CD14-positive monocyte (primary cell): ENCODE data around the gene MASP1. TPM values are rescaled to one million over a fixed set of nuclear protein-coding genes. Genes with fewer than 3 reads are reported as not detected.
"Not testable (repeated sequence)": the region's sequence is repeated elsewhere in the genome, so short reads cannot be mapped to it uniquely, and the experiment has no call there.

Experiments used
- DNase-seq, 3 donors: peaks; one replicate each; pipeline ENCODE4 v3.0.0-alpha.2; 2011 to 2022
- H2AFZ ChIP-seq: 2 replicates; pipeline ENCODE4 v1.6.0; 2012; ENCODE audit warnings: mild to moderate bottlenecking, low read depth, low read length, inconsistent platforms; ENCODE audit not compliant: insufficient read depth, poor library complexity, severe bottlenecking
- H3K27ac ChIP-seq, 2 donors: 1 replicate in 1 of 2; 2 replicates in 1 of 2; pipeline ENCODE4 v1.5.1; 2012 to 2013; ENCODE audit warnings: low read length in 2 of 2, control low read depth in 1 of 2, inconsistent platforms in 1 of 2, low read depth in 1 of 2, mild to moderate bottlenecking in 1 of 2
- H3K27me3 ChIP-seq, 2 donors: one replicate each; pipeline versions ENCODE4 v1.6.0 to v1.6.1; 2011 to 2013; ENCODE audit warnings: low read length in 2 of 2; ENCODE audit not compliant: control insufficient read depth in 2 of 2, insufficient read depth in 2 of 2
- H3K36me3 ChIP-seq, 2 donors: replicated peaks in 1 of 2; 1 replicate in 1 of 2; 2 replicates in 1 of 2; pipeline versions ENCODE4 v1.5.1 to v1.6.1; 2012 to 2013; ENCODE audit warnings: low read length in 2 of 2, control low read depth in 1 of 2, inconsistent platforms in 1 of 2, mild to moderate bottlenecking in 1 of 2; ENCODE audit not compliant: insufficient read depth in 2 of 2, control insufficient read depth in 1 of 2
- H3K4me1 ChIP-seq, 2 donors: 1 replicate in 1 of 2; 2 replicates in 1 of 2; pipeline versions ENCODE4 v1.5.1 to v1.6.1; 2012 to 2013; ENCODE audit warnings: low read length in 2 of 2, control low read depth in 1 of 2, inconsistent platforms in 1 of 2, mild to moderate bottlenecking in 1 of 2, moderate library complexity in 1 of 2; ENCODE audit not compliant: insufficient read depth in 2 of 2, control insufficient read depth in 1 of 2
- H3K4me2 ChIP-seq: replicated peaks from 2 replicates; pipeline ENCODE3; 2012; ENCODE audit warnings: low read length, moderate library complexity, mild to moderate bottlenecking; ENCODE audit not compliant: poor library complexity, severe bottlenecking; ENCODE audit errors: extremely low read depth
- H3K4me3 ChIP-seq, 3 experiments: fragments of 200-600 bp in 1 of 3; sonication (generic) in 1 of 3; replicated peaks in 1 of 3; 1 replicate in 2 of 3; 2 replicates in 1 of 3; pipeline ENCODE4 v1.5.1; 2011 to 2013; ENCODE audit warnings: low read length in 3 of 3, mild to moderate bottlenecking in 3 of 3, control low read depth in 2 of 3, low read depth in 2 of 3, inconsistent platforms in 1 of 3, moderate library complexity in 1 of 3
- H3K79me2 ChIP-seq: 2 replicates; pipeline ENCODE4 v1.6.0; 2012; ENCODE audit warnings: mild to moderate bottlenecking, control low read depth, inconsistent platforms, low read length, moderate library complexity; ENCODE audit not compliant: insufficient read depth
- H3K9ac ChIP-seq: 2 replicates; pipeline ENCODE4 v1.6.0; 2017; ENCODE audit warnings: low read length, mild to moderate bottlenecking; ENCODE audit not compliant: insufficient read depth, poor library complexity, severe bottlenecking
- H3K9me3 ChIP-seq, 2 donors: replicated peaks in 1 of 2; 1 replicate in 1 of 2; 2 replicates in 1 of 2; pipeline versions ENCODE4 v1.5.1 to v1.6.1; 2012 to 2013; ENCODE audit warnings: low read length in 2 of 2, control low read depth in 1 of 2; ENCODE audit not compliant: control insufficient read depth in 1 of 2, insufficient read depth in 1 of 2
- H4K20me1 ChIP-seq: 2 replicates; pipeline ENCODE4 v1.6.0; 2012; ENCODE audit warnings: mild to moderate bottlenecking, low read length, control low read depth, moderate library complexity; ENCODE audit not compliant: insufficient read depth
- H3K27ac Mint-ChIP-seq, 7 donors: one replicate each; pipeline ENCODE4 v1.8.0; 2020; ENCODE audit warnings: mild to moderate bottlenecking in 7 of 7, mixed read lengths in 7 of 7, moderate library complexity in 6 of 7, inconsistent platforms in 2 of 7
- H3K27me3 Mint-ChIP-seq, 3 donors: one replicate each; pipeline ENCODE4 v1.8.0; 2021 to 2022; ENCODE audit warnings: low read depth in 3 of 3, mild to moderate bottlenecking in 3 of 3, mixed read lengths in 3 of 3, moderate library complexity in 3 of 3, inconsistent platforms in 1 of 3
- H3K36me3 Mint-ChIP-seq, 2 donors: one replicate each; pipeline ENCODE4 v1.8.0; 2020; ENCODE audit warnings: mixed read lengths in 2 of 2, inconsistent platforms in 1 of 2, mild to moderate bottlenecking in 1 of 2
- H3K4me1 Mint-ChIP-seq: one replicate; pipeline ENCODE4 v1.8.0; 2020; ENCODE audit warnings: mild to moderate bottlenecking, mixed read lengths
- H3K4me3 Mint-ChIP-seq, 2 donors: one replicate each; pipeline ENCODE4 v1.8.0; 2020; ENCODE audit warnings: mild to moderate bottlenecking in 2 of 2, mixed read lengths in 2 of 2, moderate library complexity in 1 of 2
- H3K9me3 Mint-ChIP-seq, 7 donors: one replicate each; pipeline ENCODE4 v1.8.0; 2020 to 2022; ENCODE audit warnings: mixed read lengths in 7 of 7, mild to moderate bottlenecking in 6 of 7, moderate library complexity in 6 of 7, inconsistent platforms in 2 of 7
- WGBS: methylation state at CpG from one replicate; pipeline ENCODE4 v1.1.5; 2013; ENCODE audit warnings: missing lambda C conversion rate; ENCODE audit not compliant: insufficient coverage; 5-methylcytosine and 5-hydroxymethylcytosine counted together
- intact Hi-C, 2 donors: fragments of 100-400 bp; cut with micrococcal nuclease; formaldehyde crosslinking; loops; one replicate each; pipeline versions ENCODE4 v1.15.0 to v1.15.1; 2023
- polyA plus RNA-seq, 3 donors: library from polyadenylated mRNA; depleted of rRNA in 1 of 3; unstranded in 2 of 3; stranded (reverse) in 1 of 3; fragments of 300-500 nt in 2 of 3; fragments of >200 nt in 1 of 3; fragmentation: Illumina TruSeq in 2 of 3; gene quantifications; 1 replicate in 2 of 3; 2 replicates in 1 of 3; pipeline ENCODE4 v1.2.3, GENCODE V29; 2012 to 2021
- TF ChIP-seq, protein P1 (sequence below): fragments of 200-600 bp; IDR thresholded peaks from one replicate; pipeline ENCODE4 v1.8.0; 2022; ENCODE audit warnings: antibody characterized with exemption, mild to moderate bottlenecking

MASP1 gene
- polyA plus RNA-seq, 3 donors, result not detected

GRCh38 chr3:187207062-187207461 lies 84.5 kb downstream of the MASP1 start:
- Mint-ChIP-seq H3K27me3 (peaks cover 2 to 7% (median 6%) of the 10 kb centered on the region in 3 donors), H3K4me3 (no peak overlapping the region), H3K36me3 (no peaks in the 10 kb centered on the region), H3K27ac (no peak overlapping the region), H3K4me1 (peaks cover 4% of the 10 kb centered on the region), H3K9me3 (no peaks in the 10 kb centered on the region)
- H3K27ac ChIP-seq, result no peak overlapping the region
- no peaks in the 10 kb centered on the region for H3K9me3 ChIP-seq
- H3K27me3 ChIP-seq, result no peaks in the 10 kb centered on the region
- H3K36me3 ChIP-seq, result no peaks in the 10 kb centered on the region
- no peak overlapping the region for H3K9ac ChIP-seq
- TF ChIP-seq, protein P1, sequence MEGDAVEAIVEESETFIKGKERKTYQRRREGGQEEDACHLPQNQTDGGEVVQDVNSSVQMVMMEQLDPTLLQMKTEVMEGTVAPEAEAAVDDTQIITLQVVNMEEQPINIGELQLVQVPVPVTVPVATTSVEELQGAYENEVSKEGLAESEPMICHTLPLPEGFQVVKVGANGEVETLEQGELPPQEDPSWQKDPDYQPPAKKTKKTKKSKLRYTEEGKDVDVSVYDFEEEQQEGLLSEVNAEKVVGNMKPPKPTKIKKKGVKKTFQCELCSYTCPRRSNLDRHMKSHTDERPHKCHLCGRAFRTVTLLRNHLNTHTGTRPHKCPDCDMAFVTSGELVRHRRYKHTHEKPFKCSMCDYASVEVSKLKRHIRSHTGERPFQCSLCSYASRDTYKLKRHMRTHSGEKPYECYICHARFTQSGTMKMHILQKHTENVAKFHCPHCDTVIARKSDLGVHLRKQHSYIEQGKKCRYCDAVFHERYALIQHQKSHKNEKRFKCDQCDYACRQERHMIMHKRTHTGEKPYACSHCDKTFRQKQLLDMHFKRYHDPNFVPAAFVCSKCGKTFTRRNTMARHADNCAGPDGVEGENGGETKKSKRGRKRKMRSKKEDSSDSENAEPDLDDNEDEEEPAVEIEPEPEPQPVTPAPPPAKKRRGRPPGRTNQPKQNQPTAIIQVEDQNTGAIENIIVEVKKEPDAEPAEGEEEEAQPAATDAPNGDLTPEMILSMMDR, result no peak
- intact Hi-C loops, result no loop called here
- WGBS, result 88% methylated on average over 2 of the region's 2 CpGs
- H2AFZ ChIP-seq, result no peak overlapping the region
- DNase-seq, result no peak
- no peaks in the 10 kb centered on the region for H4K20me1 ChIP-seq
- H3K4me2 ChIP-seq, result no peak overlapping the region
- H3K4me3 ChIP-seq, result no peak overlapping the region
- H3K4me1 ChIP-seq, result no peaks in the 10 kb centered on the region
- no peaks in the 10 kb centered on the region for H3K79me2 ChIP-seq

DNA sequence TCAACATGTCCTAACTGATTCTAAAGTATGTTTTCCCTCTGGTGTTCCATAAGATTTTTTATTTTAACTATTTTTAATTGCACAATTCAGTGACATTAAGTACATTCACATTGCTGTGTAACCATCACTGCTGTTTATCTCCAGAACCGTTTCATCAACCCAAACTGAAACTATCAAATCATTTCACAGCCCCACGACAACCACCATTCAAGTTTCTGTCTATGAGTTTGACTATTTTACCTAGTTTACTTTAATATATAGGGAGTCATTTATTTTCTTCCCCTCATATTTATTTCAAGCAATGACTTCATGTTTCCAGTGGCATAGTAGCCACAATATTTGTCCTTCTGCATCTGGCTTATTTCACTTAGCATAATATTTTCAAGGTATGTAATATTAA lies 85.9 kb downstream of the MASP1 start:
- Histone ChIP-seq H4K20me1 (no peaks in the 10 kb centered on the region), H3K27ac (no peak overlapping the region), H3K27me3 (no peaks in the 10 kb centered on the region), H3K36me3 (no peaks in the 10 kb centered on the region), H2AFZ (no peak overlapping the region), H3K4me3 (no peak overlapping the region), H3K79me2 (no peaks in the 10 kb centered on the region), H3K4me2 (no peak overlapping the region), H3K9me3 (no peaks in the 10 kb centered on the region), H3K9ac (no peak overlapping the region), H3K4me1 (no peaks in the 10 kb centered on the region)
- Mint-ChIP-seq H3K27ac (no peak overlapping the region), H3K4me3 (no peak overlapping the region), H3K27me3 (peaks cover 2 to 10% (median 6%) of the 10 kb centered on the region in 3 donors), H3K36me3 (no peaks in the 10 kb centered on the region), H3K4me1 (peaks cover 4% of the 10 kb centered on the region), H3K9me3 (peaks cover 0 to under 1% (median 0%) of the 10 kb centered on the region in 7 donors)
- intact Hi-C loops, result no loop called here
- WGBS, result no CpG with 5 or more reads among the region's 2 CpGs
- DNase-seq, result no peak
- TF ChIP-seq, protein P1, result no peak

- H3K4me2 ChIP-seq, H3K27ac ChIP-seq, H3K4me3 ChIP-seq, H3K9ac ChIP-seq, H3K4me3 Mint-ChIP-seq, DNase-seq, intact Hi-C loops, H4K20me1 ChIP-seq, H3K36me3 ChIP-seq, H3K4me1 Mint-ChIP-seq, H3K79me2 ChIP-seq, H3K9me3 Mint-ChIP-seq, H3K9me3 ChIP-seq, H3K27me3 ChIP-seq, H2AFZ ChIP-seq, H3K4me1 ChIP-seq, H3K36me3 Mint-ChIP-seq: not testable (repeated sequence)
- Mint-ChIP-seq H3K27ac (peak overlapping the region in 1 of 7 donors; percentile 26), H3K27me3 (peaks cover 4 to 14% (median 13%) of the 10 kb centered on the region in 3 donors)
- 96% methylated on average over 30 of the region's 44 CpGs for WGBS
These were observed 92.0 kb downstream of the MASP1 start for GRCh38 chr3:187199463-187200050.
